NCI-H128 (cell line): Measurements from ENCODE around the gene SNX15.

Source experiments
- DNase-seq: peaks from one replicate; lab custom pipeline; 2025; ENCODE audit not compliant: unreplicated experiment; lab: John Stamatoyannopoulos, UW

The SNX15 gene

DNA sequence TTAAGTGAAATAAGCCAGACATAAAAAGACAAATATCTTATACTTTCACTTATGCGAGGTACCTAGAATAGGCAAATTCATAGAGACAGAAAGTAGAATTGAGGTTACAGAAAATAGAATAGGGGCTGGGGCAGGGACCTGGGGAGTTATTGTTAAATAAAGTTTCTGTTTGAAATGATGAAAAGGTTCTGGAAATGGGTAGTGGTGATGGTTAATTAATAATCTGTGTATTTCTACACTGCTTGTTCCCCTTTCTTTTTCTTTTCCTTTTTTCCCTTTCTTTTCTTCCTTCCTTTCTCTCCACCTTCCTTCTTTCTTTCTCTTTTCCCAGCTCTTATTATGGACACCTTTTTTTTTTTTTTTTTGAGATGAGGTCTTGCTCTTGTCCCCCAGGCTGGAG lies 28.3 kb downstream of the SNX15 start:
- no peak for DNase-seq

DNA sequence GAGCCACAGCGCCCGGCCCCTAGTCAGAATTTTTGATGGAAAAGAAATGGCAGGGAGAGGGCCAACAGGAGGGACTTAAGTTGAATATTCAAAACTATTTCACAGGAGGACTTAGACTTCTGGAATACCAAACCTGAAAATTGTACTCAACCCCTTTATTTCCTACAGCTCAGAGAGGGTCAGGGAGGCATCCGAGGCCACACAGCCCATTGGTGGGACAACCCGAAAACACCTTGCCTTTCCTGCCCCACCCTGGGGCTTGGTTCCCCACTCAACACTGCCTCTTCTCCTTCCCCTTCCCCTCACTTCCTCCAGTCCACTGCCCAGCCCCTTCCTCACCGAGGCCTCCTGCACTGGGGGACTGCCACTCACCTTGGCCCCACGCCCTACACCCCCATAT lies 29.8 kb downstream of the SNX15 start:
- DNase-seq, result no peak

DNA sequence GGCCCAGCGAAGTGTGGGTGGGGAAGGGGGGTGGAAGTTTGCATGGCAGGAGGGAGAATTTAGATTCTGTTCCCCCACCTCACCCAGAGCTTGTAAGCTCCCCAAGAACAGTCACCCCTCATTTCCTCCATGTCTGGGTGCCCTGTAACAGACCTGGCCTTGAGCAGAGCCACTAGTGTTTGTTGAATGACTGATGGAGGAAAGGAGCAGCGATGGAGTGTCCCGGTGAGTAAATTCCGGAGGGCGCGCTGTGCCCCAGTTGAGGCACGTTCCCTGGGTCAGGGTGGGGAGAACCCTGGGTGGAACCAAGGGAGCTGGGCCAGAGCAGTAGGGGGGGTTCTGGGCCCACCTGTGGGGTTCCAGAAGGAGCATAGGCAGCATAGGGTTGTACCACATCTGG lies 30.3 kb downstream of the SNX15 start:
- no peak for DNase-seq

DNA sequence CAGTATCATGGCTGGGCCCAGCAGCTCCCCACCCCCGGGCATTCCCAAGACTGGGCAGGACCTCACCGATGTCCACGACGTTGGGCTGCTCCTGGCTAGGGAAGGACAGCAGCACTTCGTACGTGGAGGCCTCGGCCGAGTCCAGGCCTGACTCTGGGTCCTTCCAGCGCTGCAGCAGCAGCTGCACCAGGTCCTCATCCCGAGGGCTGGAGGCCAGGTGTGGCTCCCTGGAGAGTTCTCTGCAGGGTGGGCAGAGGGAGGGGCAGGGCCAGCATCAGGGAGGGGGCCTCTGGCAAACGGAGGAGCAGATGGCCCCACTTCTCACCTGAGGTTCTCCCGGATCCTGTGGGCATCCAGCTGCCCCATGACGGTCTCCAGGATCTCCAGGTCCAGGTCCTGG lies 30.8 kb downstream of the SNX15 start:
- DNase-seq, result no peak

DNA sequence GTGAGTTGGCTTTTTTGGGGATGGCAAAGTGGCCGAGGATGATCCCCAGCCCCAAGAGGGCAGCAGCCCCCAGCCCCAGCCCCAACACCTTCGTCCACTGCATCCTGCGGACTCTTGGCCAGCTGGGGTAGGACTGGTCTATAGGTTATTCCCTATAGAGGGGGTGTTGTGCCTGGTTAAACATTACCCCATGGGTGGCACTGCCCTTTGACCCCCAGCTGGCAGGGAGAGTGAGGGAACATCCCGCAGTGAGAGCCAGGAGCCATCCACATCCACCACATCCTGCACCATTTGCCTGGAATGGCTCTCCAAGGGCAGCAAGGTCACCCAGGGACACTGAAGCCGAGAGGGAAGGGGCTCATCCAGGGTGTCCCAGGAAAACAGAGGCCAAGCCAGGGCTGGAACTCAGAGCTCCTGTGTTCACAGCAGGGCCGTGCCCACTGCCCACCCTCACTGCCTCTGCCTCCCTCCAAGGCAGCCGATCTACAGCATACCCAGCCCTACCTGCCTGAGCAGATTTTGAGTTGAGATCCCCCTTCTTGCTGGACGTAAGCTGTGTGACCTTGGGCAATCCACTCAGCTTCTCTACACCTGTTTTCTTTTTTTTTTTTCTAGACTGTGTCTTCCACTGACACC lies 31.3 kb downstream of the SNX15 start, which contains the start of gene NAALADL1:
Gene NAALADL1 (minus strand): TSS at position 135 of the 636 bp plus-strand sequence. CDS start 32 bp downstream, at position 103.
- DNase-seq, result no peak

DNA sequence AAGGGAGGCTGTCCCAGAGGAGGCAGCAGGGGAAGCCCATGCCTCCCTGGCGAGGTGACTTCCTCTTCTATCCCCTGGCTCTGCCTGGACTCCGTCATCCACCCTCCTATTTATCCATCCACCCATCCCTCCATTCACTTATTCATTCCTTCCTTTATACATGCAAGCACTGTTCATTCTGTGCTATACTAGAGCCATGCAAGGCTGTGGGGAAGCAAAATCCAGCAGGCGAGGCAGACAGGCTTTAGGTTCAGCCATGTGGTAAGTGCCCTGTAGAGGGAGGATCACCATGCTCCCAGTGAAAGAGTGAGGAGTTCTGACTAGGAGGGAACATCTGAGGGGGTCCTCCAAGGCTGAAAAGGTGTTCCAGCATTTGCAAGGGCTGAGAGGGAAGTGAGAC lies 32.3 kb downstream of the SNX15 start:
- no peak for DNase-seq

DNA sequence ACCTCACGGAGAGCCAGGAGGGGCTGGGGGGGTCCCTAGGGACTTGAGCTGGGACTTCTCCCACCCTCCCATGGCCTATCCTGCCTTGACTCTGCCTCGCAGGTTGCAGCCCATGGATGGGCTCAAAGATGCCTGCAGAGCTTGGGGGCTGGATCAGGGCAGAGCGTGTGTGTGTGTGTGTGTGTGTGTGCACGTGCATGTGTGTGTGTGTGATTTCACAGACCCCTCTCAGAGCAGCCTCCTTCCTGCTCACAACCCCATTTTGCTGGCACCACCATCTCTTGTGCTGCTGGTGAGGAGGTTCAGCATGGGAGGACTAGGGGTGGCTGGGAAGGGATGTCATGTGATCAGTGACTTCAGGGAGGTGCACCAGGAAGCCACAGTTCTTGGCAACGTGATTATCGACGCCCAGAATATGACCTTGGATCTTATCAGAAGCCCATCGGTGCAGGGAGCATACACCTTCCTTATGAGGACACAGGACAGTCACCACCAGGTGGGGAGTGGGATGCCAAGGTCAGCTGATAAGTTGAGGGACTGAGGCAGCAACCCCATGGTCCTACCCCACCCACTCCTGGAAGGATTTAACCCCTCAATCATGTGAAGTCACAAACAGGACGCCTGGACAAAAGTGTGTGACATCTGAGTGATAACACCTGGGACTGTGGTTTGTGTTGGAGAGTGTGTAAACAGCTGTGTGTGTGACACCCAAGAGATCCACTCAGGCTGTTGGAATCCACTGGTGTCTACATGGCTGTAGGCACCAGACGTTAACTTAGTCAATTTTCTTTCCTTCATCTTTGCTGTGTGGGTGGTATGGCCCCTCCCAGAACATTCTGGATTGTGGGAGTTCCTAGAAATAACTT lies 33.0 kb downstream of the SNX15 start:
- no peak for DNase-seq

DNA sequence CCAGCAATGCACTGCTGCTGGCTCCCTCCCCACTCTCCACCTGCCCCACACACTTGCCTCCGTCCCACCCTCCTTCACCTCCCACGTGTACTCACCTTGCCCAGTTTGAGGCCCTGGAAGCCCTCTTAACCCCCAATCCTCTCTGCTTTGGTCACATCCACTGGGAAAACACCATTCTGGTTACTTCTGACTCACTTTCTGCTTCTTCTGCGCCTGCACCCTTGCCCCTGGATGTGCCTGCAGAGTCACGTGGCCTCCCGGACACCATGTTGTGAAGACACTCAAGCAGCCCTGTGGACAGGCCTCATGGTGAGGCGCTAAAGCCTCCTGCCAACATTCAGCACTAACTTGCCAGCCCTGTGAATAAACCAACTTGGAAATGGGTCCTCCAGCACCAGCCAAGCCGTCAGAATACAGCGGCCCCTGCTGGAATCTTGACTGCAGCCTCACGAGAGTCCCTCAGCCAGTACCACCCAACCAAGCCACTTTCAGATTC lies 33.7 kb downstream of the SNX15 start:
- no peak for DNase-seq

DNA sequence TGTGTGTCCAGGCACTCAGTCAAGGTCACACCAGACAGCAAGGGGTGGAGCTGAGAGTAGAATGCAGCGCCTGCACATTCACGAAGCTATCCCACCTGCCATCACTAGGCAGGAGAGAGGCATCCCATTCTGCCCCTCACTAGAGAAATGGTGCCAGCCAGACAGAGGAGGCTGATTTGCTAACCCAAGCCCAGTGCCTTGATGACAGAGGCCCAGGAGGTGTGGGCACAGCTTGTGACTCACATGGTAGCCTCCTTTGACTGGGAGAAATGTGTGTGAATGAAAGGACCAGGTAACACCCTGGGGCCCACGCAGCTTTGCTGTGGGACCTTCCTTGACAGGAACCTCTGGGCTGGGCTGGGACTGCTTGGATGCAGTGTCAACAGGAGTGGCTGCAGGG lies 36.3 kb downstream of the SNX15 start:
- no peak for DNase-seq

DNA sequence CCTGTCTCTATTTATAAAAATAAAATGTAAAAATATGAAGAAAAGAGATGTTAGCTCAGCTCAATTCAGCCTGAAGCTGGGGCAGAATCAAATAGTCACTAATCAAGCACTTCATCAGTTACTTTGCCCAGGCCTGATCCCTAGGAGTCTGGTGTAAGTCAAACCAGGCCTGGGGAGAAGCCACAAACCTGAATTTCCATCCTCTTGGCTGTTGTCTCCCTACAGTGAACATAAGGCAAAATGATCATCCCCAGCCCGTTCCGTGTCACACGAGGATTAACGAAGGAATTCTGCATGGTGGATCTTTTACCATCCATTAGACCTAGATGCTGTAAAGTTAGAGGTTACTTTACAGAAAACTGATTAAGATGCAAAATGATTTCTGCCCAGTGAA lies 37.6 kb downstream of the SNX15 start:
- no peak for DNase-seq

DNA sequence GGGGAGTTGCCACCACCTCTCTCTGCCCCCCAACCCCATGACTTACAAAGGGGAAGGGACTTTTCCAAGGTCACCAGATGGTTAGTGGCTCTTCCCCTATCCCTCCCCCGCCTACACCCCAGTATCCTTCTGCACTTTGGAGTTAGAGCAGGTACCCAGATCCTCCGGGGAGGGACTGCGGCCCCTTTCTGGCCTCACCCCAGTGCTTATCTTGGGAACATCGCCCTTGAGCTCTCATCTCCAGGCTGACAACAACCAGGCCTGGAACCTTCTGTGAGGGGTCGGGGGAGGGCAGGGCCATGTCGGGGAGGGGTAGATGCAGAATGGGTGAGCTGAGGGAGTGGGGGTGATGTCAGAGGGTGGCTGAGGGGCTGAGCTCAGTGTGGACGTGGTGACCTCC lies 38.6 kb downstream of the SNX15 start:
- no peak for DNase-seq

DNA sequence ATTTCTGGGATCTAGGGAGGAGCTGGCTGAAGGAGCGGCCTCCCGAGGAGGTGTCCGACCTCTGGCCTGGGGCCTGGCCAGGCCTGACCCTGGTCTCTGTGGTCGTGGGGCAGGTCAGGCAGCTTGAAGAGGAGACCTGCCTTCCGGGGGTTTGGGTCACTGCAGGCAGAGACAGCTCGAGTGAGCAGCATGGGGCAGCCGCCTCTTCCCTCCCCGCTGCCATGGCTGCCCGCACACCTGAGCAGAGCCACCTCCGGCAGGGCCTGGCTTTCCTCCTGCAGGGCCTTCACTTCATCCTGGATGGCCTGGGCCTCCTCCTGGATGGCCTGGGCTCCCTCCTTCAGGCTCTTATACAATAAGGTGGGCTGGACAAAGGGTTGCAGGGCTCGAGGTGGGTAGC lies 39.1 kb downstream of the SNX15 start:
- no peak for DNase-seq

DNA sequence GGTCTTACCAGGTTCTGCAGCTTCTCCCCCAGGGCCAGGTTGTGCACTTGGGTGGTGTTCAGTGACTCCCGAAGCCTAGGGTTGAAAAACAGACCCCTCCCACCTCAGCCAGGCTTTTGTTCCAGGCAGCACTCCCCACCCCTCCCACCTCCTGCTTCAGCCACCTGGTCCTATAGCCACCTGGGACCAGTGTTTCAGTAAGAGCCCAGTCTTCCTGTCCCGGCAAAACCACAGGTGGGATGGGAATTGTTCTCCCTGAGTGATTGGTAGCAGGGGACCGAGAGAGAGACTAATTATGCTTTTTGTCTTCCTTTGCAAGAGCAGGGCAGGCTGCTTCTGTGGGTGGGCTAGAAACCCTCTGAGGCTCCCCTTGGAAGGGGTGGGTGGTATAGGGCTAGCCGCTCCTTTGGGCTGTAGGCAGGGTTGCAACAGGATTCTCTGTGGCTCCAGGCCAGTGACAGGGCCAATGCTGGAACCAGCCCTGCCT lies 39.6 kb downstream of the SNX15 start:
- peak; percentile 44 for DNase-seq

DNA sequence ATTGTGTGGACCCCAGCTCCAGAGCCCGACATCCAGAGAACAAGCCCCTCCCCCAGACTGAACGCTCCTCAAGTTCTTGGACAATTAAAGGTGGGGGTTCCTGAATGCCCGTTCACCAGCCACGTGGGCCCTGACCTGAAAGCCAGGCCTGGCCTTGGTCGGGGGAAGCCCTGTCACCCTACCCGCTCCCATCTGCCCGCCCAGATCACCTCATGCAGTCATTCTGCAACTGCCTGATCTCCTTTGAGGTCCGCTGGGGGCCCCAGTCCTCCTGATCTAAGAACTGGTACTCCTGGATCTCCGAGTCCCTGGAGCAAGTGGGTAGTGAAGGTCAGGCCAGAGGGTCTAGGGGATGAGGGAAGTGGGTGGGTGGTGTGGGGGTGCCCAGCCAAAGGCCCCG lies 40.2 kb downstream of the SNX15 start:
- DNase-seq, result no peak

DNA sequence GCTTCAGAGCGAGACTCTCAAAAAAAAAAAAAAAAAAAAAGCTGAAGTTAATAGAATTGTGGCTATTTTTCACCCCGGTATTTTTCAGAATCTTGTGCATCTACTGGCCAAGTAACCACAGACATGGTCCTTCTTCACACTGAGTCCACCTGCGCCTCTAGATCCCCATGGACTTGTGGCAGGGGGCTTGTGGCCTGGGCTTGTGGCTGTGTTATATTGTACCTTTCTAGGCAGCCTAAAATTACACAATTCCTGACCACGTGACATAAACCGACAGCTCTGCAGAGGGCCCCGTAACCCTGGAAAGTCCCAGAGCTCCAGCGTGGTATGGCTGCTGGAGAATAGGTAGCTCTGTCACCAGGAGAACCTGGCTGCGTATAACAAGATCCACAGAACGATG lies 42.0 kb downstream of the SNX15 start:
- DNase-seq, result no peak

DNA sequence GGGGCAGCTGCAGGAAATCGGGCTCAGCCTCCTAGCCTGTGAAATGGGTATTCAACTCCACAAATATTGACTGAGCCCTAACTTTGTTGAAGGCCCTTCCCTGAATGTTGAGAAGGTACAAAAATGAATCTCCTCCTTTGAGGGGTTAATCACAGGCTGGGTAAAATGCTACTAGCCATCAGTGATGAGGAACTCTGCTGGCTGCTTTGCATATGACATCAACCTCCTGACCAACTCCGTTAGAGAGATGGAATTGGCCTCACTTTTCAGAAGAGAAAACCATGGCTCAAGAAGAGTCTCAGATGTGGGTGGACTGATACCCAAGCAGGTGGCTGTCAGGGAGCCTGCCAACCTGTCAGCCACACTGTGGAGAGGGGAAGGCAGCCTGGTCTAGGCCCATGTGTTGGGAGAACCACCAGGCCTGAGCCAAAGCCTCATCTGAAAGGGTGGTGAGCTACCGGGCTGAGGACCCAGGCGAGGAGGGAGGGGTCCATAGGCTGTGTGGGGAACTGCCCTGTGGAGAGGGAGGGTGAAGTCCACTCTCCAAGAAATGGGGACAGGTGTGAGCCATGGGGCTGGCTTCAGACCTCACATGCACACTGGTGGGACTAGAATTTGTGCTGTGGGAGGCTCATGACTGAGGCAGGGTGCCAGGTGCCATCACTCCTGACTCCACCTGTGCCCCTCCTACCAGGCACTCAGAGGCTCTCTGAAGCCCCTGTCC lies 44.8 kb downstream of the SNX15 start:
- no peak for DNase-seq

DNA sequence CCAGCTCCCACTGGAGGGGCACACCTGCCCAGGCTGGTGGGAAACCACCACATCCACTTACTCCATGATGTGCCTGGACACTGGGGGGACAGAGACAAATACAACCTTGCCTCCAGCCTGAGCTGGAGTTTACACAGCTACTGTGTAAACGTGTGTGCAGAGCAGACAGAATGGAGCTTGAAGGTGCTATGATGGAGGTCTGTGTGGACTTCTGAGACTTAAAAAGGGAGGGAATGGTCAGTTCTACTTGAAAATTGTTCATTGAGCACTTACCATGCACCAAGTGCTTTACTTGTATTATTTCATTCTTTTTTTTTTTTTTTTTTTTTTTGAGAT lies 45.4 kb downstream of the SNX15 start:
- no peak for DNase-seq

DNA sequence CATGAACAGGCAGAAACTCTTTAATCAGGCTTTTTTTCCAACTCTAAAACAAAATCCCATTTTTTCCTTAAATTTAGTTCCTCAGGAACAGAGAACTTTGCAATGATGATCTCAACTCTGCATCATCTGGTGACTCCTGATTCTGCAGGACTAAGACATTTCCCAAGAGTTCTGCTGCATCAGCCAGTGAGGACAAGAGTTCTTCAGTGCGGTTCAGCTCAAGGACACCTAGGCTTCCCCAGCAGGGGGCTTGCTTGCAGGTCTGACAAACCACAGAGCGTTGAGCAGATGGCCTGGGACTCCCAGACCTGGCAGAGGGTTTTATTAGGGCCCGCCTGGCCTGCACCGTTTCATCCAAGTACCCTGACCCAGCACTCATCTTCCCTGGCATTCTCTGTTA lies 50.2 kb downstream of the SNX15 start:
- no peak for DNase-seq

DNA sequence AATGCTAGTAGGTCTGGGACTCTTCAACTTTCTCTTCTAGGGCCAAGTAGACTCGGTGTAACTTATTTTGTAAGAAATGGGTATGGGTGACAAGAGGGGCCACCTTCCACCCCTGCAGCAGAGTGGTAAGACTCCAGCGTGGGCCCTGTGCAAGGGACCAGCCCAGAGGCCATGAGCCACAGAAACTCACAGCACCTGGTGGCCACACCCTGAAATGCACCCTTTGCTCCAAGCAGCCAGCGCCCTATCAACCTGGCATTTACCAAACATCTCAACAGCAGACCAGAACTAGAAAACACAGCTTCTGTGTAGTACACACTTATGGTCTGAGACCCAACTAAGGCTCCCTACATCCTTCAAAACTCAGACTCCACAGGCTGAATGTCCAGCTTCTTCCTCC lies 50.9 kb downstream of the SNX15 start:
- peak; percentile 37 for DNase-seq

DNA sequence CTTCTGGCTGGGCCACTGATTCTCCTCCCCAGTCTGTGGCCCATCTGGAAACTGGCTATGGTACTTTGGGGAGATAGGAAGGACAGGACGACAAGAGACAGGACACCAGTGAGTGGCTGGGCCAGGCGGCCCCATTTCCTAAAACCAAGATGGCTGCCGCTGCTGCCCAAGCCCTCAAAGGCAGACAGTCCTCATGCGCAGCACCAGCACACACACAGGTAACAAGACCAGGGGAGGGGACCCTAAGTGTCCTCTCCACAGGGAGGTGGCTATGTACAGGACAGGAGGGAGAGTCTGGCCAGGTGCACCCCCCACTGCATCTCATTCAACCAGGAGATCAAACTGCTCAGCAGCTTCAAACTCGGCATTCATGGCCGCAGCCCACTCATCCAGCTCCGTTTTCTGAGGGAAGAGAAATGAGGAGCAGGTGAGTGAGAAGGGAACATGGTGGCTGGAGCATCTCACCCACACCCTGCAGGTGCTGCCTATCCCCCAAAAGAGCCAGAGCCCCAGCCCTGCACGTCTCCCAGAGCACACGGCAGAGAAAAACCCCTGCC lies 51.6 kb downstream of the SNX15 start:
- no peak for DNase-seq

DNA sequence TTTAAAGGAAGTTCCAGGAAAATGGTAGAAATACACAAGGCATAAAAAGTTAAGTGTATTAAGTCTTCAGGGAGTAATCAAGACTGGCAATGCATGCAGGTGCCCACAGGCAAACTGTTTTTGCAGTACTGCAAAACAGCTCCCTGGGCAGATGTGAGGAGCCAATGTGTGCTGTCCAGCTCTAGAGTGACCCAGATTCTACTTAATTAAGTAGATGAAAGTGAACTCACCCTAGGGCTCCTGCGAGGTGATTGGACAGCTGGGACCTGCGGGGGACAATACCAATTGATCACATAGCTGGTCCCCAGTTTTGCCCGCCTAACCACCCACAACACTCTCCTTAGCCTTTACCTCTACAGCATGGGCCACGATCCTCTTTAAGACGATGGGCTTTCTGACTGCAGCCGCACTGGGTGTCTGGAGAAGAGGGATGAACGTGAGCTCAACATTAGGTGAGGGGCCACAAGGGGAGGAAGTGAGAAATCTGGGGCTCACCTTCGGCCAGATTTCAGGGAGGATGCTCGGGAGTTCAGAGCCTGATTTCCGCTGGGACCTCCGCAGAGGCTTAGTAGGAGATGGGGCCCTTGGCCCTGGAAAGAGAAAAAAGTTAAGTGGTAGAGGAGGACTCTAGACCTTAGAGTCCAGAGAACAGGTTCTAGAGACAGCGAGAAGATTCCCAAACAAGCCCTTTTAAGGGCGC lies 56.0 kb downstream of the SNX15 start:
- DNase-seq, result no peak
